ENCODE results near the gene ARHGAP24.
"Not testable (repeated sequence)": the region's sequence is repeated elsewhere in the genome, so short reads cannot be mapped to it uniquely, and the experiment has no call there.

The ARHGAP24 gene

DNA sequence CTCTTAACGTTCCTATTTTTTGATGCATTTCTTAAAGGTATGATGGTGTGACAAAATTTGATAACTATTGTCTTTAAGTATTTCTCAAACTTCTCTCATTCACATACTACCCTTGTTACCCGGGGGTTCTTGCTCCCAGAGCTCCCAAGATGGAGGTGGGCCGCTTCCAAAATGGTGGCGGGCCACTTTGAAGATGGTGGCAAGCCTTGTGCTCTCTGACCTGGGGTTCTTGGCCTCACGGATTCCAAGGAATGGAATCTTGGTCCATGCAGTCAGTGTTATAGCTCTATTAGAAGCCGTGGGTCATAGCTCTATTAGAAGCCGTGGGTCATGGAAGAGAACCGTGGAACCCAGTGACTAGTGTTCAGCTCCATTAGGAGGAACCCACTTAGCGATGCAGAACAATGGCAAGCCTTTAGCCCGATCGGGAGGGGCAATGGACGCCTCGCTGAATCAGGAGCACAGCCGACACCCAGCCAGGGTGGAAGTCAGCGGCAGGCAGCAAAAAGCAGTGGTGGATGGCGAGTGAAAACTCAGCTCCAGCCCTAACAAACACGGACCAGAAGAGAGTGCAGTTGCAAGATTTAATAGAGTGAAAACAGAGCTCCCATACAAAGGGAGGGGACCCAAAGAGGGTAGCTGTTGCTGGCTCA lies 481.5 kb downstream of the ARHGAP24 start:
- no peak for DNase-seq (ENCODE audit: low spot score)

DNA sequence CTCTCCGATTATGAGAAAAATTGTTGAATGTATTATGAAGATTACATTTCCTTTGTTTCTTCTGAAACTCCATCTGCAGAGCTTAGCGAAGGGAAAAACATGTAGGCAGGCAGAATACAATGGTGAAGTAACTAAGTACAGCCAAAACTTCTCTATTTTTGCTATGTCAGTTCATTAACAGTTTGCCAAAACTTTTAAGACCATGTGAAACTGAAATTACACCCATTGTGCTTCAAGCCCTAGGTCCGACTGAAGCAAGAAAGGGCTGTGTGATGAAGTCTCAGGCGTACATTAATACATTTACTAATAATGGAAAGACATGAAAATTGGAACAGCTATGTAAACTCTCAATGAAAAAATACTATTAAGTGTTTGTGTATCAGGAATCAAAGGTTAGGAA lies 486.9 kb downstream of the ARHGAP24 start:
- DNase-seq (ENCODE audit: low spot score), result no peak

DNA sequence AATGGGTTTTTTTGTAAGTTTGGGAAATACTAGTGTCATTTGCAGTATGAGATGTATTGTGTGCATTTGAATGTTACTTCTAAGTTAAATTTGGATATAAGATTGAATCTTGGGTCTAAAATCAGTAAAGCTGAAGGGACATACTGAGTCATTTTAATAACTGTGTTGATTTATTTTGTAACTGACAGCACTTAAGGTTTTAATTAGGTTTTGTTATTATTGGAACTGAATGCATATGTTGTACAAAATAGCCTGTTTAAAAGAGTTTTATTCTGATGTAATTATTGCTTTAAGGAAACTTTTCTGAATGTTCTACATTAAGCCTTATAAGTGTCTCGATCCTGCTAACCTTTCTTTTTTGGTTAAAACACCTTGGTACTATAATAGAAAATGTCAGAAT lies 488.3 kb downstream of the ARHGAP24 start:
- DNase-seq (ENCODE audit: low spot score), result no peak

DNA sequence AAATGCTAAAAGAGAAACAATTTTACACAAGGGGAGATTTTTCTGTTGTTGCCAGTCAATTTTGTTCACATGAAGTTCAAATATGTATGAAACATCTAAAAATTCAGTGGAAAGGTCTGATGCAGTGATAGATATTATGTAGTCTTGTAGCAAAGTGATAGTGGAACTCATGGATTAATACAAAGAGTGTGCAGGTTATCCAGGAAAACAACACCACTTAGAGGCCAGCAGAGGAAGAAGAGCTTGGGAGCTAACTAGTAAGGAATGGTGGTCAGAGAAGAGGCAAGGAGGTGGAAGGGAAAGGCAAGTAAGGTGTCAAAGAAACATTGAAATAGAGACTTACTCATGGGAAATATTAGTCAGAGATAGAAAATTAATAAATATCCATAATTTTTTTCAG lies 489.3 kb downstream of the ARHGAP24 start:
- no peak for DNase-seq (ENCODE audit: low spot score)

DNA sequence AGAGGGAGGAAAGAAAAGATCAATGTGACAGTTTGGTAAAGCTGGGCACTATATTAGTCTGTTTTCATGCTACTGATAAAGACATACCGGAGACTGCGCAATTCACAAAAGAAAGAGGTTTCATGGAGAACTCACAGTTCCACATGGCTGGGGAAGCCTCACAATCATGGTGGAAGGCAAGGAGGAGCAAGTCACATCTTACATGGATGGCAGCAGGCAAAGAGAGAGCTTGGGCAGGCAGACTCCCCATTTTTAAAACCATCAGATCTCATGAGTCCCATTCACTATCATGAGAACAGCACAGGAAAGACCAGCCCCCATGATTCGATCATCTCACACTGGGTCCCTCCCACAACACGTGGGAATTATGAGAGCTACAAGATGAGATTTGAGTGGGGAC lies 490.1 kb downstream of the ARHGAP24 start:
- not testable (repeated sequence) for DNase-seq (ENCODE audit: low spot score)

DNA sequence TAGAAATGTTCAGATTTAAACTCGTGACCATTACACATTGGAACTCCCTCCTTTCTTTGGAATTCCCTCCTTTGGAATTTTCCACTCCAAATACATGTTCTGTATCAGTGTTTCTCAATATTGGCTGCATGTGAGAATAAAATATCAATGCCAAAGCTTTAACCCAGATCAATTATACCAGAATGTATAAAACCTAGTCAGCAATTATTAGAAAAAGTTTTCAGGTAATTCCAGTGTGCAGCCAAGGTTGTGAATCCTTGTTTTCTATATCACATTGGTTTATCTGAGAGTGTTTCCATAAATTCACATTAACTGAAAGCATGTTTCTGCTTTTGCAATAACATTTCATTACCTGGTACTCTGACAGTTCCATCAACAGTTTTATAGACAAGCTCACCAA lies 490.6 kb downstream of the ARHGAP24 start:
- DNase-seq (ENCODE audit: low spot score), result no peak

DNA sequence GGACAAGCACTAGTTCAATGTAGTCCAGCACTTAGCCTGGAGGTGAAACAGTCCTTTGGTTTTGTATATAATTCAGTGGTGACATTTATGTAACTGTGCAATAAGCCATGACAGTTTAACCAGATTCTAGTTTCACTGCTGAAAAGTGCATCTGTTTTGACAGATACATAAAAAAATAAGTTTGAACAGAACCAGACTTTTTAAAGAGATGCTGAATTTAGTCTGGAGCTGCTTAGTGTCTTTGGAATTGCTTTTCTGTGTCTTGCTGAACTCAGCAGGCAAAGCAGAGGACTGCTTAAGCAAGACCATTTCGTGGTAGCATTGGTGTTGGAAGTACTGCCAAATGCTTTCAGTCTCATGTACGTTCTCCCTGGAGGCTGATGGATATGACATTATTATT lies 491.4 kb downstream of the ARHGAP24 start:
- no peak for DNase-seq (ENCODE audit: low spot score)

DNA sequence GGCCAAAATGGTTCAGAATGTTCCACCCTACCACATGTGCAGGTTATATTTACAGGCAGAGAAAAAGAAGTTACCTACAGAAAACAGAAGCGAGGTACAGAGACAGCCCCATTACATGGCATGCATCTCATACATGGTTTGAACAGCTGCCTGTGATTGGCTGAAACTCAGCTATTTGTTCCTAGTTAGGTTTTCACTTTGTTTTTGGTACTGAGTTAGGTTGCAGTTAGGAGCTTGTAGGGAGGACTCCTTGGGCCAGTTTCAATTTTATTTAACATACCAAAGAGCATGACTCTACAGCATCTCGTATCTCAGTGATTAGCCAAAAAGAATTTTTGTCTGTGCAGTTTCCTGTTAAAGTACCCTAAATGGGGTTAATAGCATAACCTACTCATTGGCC lies 492.9 kb downstream of the ARHGAP24 start:
- no peak for DNase-seq (ENCODE audit: low spot score)

DNA sequence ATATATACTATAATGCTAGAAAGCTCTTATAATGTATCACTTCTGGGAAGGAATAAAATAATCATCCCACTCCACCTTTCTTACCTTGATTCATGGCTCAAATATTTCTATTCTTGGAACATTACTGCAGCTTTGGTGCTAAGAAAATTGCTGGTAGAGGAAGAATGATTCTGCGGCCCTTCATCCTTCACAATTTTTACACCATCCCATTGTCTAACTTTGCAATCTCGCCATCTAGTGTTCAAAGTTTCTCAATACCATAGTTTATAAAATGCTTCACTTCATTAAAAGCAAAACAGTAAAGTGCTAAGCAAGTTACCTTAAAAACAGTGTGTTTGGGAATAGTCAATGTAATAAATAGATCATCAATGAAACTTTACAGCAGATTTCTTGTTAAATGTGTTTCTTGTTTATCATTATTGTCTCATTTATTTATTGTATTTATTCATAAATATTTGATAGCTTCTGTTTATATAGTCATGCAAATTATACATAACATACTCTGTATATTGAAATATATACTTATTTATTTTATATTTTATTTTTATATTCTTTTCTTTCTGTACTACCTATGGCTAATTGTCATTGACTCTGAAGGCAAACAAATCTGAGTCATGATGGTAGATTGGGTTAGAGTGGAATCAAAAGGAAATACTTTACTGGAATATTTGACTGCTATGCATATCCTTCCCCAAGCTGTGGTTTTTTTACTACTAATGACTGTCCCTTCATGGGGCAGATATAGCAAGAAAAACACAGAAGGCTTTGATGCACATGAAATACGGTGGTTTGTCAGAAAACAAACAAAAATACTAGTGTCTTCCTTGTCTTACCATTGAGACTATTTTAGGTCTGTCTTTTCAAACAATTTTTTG lies 494.2 kb downstream of the ARHGAP24 start:
- DNase-seq (ENCODE audit: low spot score), result peak; percentile 84

DNA sequence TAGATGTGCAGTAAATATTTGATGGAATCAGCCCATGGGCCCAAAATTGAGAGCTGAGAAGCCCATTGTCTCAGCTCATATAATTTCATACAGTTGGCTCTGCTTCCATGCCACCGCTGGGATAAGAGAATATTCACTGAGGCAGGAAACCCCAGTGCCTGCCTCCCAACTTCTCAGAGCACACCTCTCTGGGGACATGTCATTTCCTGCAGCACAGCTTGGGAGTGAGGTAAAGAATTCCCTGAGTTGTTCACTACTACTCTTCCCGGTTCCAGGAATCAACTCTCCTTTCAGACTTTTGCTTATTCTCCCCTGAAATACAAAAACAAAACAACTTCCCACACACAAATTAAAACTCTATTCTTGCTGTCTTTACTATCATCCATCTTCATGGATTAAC lies 495.6 kb downstream of the ARHGAP24 start:
- no peak for DNase-seq (ENCODE audit: low spot score)

DNA sequence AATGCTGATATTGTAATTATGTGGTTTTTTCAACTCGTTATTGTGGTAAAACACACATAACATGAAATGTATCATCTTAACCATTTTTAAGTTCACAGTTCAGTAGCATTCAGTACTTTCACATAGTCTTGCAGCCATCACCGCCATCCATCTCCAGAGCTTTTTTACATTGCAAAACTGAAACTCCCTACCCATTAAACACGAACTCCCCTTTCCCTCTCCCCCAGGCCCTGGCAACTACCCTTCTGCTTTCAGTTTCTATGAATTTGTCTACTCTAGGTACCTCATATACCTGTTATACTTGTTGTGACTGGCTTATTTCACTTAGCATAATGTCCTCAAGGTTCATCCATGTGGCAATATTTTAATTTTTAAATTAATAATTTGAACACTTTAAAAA lies 504.3 kb downstream of the ARHGAP24 start:
- DNase-seq (ENCODE audit: low spot score), result no peak

DNA sequence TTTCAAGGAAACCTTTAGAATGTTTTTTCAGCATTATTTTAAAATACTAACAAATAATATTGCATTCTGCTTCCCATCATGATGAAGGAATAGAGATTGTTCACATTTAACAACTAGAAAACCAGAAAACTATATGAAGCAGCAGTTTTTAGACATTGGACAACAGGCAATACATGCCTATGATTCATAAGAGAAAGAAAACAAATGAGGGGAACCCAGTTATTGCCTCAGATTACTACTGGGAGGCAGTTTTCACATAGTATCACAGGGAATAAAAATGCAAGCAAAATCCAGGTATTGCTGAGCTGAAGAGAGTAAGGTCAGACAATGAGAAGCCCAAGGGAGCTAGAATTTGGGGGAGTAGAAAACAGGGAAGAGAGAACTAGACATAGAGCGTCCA lies 511.3 kb downstream of the ARHGAP24 start:
- no peak for DNase-seq (ENCODE audit: low spot score)

DNA sequence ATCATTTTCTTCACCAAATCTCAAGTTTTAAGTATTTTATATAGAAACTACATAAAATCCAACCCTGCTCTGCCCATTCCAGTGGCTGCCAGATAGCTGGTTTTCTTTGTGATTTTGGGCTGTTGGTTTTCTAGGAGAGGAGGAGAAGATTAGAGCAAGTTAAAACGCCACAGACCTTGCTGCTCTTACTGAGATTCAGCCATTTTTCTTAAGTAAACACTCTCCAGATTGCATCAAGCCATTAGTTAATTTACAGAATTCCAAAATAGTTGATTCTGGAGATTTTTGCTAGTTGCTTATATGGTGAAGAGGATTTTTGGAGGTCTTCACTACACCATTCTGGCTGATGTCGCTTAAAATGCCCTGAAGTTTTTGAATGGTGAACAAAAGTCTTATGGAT lies 518.7 kb downstream of the ARHGAP24 start:
- DNase-seq (ENCODE audit: low spot score), result no peak

DNA sequence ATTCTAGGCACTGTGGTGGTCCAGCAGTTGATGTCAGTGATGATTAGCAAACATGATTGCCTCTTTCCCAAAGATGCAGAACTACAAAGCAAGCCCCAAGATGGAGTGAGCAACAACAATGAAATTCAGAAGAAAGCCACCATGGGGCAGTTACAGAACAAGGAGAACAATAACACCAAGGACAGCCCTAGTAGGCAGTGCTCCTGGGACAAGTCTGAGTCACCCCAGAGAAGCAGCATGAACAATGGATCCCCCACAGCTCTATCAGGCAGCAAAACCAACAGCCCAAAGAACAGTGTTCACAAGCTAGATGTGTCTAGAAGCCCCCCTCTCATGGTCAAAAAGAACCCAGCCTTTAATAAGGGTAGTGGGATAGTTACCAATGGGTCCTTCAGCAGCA lies 519.6 kb downstream of the ARHGAP24 start:
- DNase-seq (ENCODE audit: low spot score), result no peak

DNA sequence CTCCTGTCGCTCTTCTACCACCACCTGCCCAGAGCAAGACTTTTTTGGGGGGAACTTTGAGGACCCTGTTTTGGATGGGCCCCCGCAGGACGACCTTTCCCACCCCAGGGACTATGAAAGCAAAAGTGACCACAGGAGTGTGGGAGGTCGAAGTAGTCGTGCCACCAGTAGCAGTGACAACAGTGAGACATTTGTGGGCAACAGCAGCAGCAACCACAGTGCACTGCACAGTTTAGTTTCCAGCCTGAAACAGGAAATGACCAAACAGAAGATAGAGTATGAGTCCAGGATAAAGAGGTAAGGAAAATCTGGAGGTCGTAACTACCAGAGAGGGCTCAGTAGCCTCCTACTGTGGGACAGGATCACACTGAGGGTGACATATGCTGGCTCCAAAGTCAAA lies 520.4 kb downstream of the ARHGAP24 start:
- no peak for DNase-seq (ENCODE audit: low spot score)

DNA sequence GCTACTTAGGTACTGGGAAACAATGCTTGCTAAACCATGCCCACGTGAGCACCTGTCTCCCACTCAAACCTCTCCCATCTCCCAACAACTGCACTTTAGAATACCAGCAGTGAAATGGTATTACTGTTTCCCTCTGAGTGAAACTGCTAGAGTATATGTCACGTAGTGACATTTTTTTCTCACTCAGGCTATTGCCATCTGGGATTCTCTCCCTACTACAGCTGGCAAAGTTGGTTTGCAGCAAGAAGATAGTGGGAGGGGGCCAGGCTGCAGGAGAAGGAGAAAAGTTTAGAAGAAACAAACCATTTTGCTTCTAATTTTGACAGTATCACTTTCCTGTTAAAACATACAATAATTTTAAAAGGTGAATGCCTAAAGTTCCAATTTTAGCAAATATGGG lies 526.6 kb downstream of the ARHGAP24 start:
- no peak for DNase-seq (ENCODE audit: low spot score)

DNA sequence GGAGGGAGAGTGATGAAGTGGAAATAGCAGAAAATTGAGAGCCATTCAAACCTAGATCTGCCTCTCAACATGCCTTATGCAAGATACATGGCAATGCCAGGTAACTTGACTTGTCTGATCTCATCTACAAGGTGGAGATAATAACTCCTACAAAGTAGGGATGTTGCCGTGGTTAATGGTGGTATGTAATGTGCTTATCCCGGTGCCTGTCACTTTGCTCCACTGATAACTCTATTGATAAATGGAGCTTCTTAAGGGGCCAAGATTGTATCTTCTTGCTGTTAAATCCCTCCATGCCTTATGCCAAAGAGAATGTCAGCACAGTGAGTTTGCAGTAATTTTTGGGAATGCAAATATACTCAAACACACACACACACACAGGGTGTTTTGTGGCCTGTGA lies 529.1 kb downstream of the ARHGAP24 start:
- no peak for DNase-seq (ENCODE audit: low spot score)

DNA sequence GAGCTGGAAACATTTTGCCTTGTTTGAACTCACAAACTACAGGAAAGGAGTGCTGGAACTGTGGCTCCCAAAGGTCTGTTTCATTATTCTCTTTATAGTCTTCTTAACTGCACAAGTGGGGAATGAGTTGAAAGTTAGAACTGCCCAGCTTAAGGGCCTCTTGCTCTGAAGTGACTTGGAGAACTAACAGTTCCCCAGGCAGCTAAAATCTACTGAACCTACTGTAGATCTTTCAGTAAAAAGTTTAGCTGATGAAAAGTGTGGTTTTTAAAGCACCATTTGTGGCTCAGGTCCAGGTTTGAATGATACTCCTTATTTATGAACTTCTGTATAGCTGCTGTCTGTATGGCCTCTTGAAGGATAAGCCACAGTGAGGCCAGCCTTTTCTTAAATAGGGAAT lies 531.1 kb downstream of the ARHGAP24 start:
- DNase-seq (ENCODE audit: low spot score), result no peak

DNA sequence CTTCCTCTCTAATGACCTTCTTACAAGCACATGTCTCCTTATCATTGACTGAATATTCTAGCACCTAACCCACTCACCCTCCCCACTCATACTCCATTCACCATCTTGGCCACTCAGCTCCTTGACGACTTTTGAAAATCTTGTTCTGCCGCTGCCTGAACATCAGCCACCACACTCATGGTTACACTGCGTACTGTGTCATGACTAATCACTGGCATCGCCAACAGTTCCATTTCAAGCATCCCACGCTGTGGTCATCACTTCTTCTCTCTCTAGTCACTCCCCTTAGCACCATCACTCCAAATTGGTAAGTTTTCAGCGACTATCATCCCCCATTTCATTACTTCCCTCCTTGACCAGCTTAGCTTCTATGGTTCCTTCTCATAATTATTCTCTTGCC lies 532.1 kb downstream of the ARHGAP24 start:
- no peak for DNase-seq (ENCODE audit: low spot score)

DNA sequence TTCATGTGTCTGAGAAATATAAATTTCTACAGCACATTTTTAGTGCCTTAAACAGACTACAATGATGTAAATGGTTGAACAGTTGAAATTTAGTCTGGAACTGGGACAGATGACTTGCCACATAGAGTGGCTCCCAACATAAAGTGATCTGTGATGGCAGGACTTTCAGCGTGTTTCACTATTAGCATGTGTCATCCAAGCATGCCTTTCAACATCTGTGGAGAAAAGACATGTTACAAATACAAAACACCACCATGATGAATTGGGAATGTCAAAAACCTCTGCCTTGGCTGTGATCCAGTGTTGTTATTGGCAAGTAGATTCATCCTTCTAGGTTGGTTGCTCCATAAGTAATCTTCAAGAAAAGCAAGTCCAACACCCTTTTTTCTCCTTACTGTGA lies 536.2 kb downstream of the ARHGAP24 start:
- DNase-seq (ENCODE audit: low spot score), result no peak

DNA sequence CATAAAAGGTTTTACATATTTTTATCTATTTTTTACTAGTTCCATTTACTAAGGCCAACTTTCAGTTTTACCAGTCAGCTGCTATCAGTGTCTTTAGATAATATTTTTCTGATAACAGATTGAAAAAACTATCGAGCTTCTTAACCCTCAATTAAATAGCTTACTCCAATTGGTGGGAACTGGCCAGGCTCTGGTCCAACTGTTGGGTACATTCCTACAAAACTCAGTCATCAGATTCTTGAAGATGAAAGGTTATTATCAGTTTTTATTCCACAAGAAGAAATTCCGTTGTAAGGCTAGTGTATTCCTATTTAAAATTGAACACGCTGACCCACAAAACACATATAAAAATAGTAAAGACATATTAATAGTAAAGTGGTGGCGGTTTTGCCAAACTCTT lies 538.7 kb downstream of the ARHGAP24 start:
- no peak for DNase-seq (ENCODE audit: low spot score)

DNA sequence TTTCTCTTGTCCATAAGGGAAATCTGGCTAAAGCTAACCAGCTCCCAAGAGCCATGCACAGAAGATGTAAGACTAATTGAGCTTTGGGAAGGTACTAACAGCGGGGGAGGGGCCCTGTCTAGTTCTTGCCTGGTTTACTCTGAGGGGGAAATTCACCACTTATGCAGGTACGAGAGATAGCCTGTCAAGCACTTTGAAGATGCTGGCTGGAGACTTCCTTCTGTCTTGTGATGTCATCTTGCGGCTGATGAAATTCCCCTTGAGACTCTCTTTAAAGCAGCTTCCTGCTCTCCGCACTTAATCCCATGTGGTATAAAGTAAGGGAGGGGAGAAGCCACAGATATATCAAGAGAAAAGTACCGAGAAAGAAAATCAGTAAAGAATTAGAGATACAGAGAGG lies 539.6 kb downstream of the ARHGAP24 start:
- no peak for DNase-seq (ENCODE audit: low spot score)

DNA sequence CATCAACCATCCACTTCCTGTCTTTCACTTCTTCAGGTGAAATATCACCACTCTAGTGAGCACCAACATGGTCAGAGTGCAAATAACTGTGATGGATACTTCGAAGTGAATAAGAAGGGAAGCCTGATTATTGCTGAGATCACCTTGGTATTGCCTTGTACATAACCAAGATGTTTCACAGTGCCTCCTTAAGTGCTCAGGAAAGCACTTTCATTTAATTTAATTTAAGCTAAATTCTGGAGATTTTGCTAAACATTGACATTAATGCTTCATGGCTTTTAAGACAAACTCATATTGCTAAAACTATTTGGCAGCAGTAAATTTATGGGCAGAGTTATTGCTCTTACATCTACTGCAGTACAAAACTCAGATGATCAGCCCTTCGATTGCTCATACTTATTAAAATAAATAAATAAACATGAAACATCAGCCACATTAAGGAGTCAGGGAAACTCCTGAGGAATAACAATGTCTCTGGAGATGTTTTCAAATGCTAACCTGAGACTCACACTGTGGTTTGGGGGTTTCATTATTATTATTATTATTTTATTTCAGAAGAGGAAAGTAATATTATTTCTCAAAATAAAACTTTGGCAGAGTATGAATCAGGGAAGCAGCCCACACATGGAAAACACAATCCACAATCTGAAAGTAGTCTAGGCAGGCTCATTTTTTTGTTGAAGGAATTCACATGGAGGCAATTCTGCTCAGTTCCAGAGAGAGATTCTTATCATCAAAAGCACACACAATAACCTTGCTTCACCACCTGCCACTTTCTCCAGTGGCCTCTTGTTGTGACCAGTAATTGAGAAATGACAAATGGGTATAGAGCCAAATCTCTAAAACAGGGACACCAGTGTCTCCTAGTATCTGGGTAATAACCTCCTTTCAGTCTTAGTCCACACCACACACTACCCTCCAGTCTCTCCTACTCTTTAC lies 540.7 kb downstream of the ARHGAP24 start:
- DNase-seq (ENCODE audit: low spot score), result no peak

Measured in pons (tissue), 1 donor.